IPS-20b (cell line): ENCODE measurements around the gene PCCA.

Source experiments
- H3K27ac ChIP-seq: one replicate; pipeline ENCODE4 v1.5.1; 2013; ENCODE audit warnings: low read length
- H3K27me3 ChIP-seq: 2 replicates; pipeline ENCODE4 v1.6.1; 2013; ENCODE audit warnings: mild to moderate bottlenecking, low read length, inconsistent platforms; ENCODE audit not compliant: insufficient read depth
- H3K36me3 ChIP-seq: 2 replicates; pipeline ENCODE4 v1.6.1; 2013; ENCODE audit warnings: low read depth, mild to moderate bottlenecking, inconsistent platforms, low read length, moderate library complexity; ENCODE audit not compliant: insufficient read depth
- H3K4me1 ChIP-seq: 2 replicates; pipeline ENCODE4 v1.6.1; 2013; ENCODE audit warnings: mild to moderate bottlenecking, control low read depth, inconsistent platforms, low read length, moderate library complexity; ENCODE audit not compliant: insufficient read depth
- H3K4me3 ChIP-seq: 2 replicates; pipeline ENCODE4 v1.5.1; 2013; ENCODE audit warnings: mild to moderate bottlenecking, low read length, inconsistent platforms
- H3K9ac ChIP-seq: 2 replicates; pipeline ENCODE4 v1.6.1; 2013; ENCODE audit warnings: low read depth, mild to moderate bottlenecking, inconsistent platforms, low read length, moderate library complexity
- H3K9me3 ChIP-seq: 2 replicates; pipeline ENCODE4 v1.6.1; 2013; ENCODE audit warnings: mild to moderate bottlenecking, low read depth, low read length, inconsistent platforms; ENCODE audit not compliant: insufficient read depth

Gene PCCA

DNA sequence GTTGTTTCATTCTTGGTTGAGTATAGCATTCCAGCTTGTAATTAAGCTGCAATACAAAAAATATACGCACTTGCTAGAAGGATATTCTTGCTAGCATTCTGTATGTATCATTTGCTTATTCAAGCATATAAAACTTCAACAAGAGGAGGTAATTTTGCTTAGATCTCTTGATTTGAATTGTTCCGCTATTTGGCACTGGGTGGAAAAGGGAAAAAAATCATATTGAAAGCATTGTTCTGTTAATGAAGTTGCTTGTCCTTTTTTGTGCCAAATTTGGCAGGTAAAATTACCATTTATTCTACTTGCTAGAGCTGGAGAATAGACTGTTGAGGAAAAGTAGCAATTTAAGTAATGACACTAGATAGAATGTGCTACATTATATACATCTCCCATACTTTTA is 309.5 kb downstream of the PCCA start:
- Histone ChIP-seq H3K27ac (no peak overlapping the region), H3K4me1 (no peaks in the 10 kb centered on the region), H3K9me3 (peaks cover 3% of the 10 kb centered on the region; the same call in 1 of the 2 replicates), H3K4me3 (no peak overlapping the region), H3K36me3 (no peaks in the 10 kb centered on the region), H3K9ac (no peak overlapping the region), H3K27me3 (no peaks in the 10 kb centered on the region)

- Histone ChIP-seq H3K36me3 (no peaks in the 10 kb centered on the region), H3K9ac (no peak overlapping the region), H3K4me1 (no peaks in the 10 kb centered on the region), H3K27me3 (no peaks in the 10 kb centered on the region), H3K27ac (no peak overlapping the region), H3K4me3 (no peak overlapping the region), H3K9me3 (peaks cover 5% of the 10 kb centered on the region; the same call in 1 of the 2 replicates)
Measured at GRCh38 chr13:100399455-100399854, 310.6 kb downstream of the PCCA start.

DNA sequence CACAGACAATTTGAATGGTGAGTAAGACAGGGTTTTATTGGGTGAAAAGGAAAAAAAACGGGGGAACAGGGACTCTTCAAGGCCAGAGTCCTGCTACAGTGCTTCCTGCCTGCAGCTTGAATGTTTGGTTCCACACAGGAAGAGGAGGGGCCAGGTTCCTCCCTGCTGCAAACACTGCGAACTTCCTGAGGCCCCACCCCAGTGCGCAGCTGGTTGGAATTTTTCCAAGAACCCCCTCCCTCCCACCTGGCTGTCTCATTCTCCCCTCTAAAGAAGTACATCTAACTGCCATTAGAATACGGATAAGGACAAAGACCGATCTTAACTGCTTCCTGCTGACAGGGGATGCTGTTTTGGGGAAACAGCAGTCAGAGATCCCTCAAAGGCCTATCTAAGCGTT is 314.8 kb downstream of the PCCA start:
- Histone ChIP-seq H3K27ac (no peak overlapping the region), H3K36me3 (peaks cover 10% of the 10 kb centered on the region), H3K9ac (no peak overlapping the region; the same call in 1 of the 2 replicates), H3K9me3 (peaks cover 21% of the 10 kb centered on the region), H3K4me3 (no peak overlapping the region), H3K27me3 (no peaks in the 10 kb centered on the region), H3K4me1 (no peaks in the 10 kb centered on the region)

DNA sequence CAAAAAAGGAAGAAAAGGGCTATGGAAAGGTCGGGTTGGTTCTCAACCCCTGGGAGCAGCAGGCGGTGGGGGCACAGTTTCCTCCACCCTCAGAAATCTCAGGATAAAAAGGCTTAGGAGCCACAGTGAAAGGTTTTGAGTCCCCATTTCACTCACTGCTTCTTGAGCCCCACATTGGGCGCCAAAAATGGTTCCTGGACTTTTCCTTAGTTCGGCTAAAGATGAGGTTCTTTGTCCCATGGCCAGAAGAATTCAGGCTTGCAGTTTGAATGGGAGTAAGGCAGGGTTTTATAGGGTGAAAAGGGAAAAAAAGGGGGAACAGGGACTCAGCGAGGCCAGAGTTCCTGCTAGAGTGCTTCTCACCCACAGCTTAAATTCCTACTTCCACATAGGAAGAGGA is 320.2 kb downstream of the PCCA start:
- H3K27ac ChIP-seq, result no peak overlapping the region
- H3K4me3 ChIP-seq, result no peak overlapping the region
- H3K4me1 ChIP-seq, result no peaks in the 10 kb centered on the region
- peaks cover 11% of the 10 kb centered on the region for H3K36me3 ChIP-seq
- peaks cover 31% of the 10 kb centered on the region for H3K9me3 ChIP-seq
- no peaks in the 10 kb centered on the region for H3K27me3 ChIP-seq
- no peak overlapping the region for H3K9ac ChIP-seq

DNA sequence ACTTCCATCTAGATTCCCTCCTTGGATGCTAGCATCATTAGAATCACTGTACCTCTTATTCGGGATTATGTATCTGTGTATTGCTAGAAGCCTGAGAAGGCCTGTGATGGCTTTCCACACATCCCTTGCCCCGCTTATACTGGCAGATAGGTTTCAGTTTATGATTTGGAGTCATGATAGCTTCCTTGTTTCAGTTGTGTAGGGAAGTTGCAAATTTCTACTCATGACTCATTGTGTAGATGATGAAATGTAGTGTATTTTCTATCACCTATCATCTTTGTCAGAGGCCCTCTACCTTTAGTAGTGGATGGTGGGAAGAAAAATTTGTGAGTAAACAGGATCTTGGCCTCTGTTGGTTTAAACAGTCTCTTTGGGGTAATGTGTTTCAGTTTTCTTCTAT is 334.5 kb downstream of the PCCA start:
- H3K4me1 ChIP-seq, result no peaks in the 10 kb centered on the region
- no peak overlapping the region for H3K4me3 ChIP-seq
- no peaks in the 10 kb centered on the region for H3K9me3 ChIP-seq
- H3K27me3 ChIP-seq, result no peaks in the 10 kb centered on the region
- no peak overlapping the region for H3K27ac ChIP-seq
- no peak overlapping the region for H3K9ac ChIP-seq
- H3K36me3 ChIP-seq, result 0 out of 2 replicates have a peak, but pooled peaks cover 9% of the 10 kb centered on the region

- Histone ChIP-seq H3K27ac (no peak overlapping the region), H3K36me3 (0 out of 2 replicates have a peak, but pooled peaks cover 12% of the 10 kb centered on the region), H3K27me3 (no peaks in the 10 kb centered on the region), H3K9ac (no peak overlapping the region), H3K9me3 (no peaks in the 10 kb centered on the region), H3K4me3 (no peak overlapping the region), H3K4me1 (no peaks in the 10 kb centered on the region)
Measured at GRCh38 chr13:100428986-100429385, 340.1 kb downstream of the PCCA start.

DNA sequence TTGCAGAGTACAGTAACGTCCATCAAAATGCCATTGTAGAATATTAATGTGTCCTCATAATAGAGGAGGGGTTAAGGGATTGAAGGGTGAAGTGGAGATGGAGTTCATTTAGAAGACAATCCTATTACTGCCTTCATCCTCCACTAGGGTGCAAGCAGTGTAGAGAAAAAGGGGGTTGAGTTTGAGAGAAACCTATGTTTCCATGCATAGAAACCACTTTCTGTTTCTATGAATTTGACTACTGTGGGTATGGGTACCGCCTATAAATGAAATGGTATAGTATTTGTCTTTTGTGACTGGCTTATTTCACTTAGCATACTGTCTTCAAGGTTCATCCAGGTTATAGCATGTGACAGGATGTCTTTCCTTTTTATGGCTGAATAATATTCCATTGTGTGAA is 343.7 kb downstream of the PCCA start:
- H3K36me3 ChIP-seq, result 0 out of 2 replicates have a peak, but pooled peaks cover 3% of the 10 kb centered on the region
- H3K4me1 ChIP-seq, result no peaks in the 10 kb centered on the region
- no peak overlapping the region for H3K9ac ChIP-seq
- H3K9me3 ChIP-seq, result no peaks in the 10 kb centered on the region
- no peak overlapping the region for H3K4me3 ChIP-seq
- H3K27me3 ChIP-seq, result no peaks in the 10 kb centered on the region
- no peak overlapping the region for H3K27ac ChIP-seq

DNA sequence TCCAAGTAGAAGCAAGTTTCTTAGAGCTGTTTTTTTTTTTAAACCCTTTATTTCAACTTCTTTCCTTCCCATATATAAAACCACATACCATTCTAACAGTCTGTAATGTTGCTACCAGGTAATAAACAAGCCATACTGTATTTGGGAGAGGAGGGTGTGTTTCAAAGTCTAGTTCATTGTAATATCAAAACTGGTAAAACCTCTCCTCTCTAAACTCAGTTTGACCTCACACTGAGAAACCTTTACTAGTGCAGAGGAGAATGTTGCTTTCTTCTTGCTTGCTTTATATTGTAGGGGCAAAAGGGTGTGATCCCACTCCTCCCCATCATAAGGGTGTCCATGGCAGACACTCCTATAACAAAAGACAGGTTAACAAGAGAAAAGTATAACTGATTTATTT is 344.6 kb downstream of the PCCA start:
- H3K27ac ChIP-seq, result no peak overlapping the region
- H3K27me3 ChIP-seq, result no peaks in the 10 kb centered on the region
- 0 out of 2 replicates have a peak, but pooled peaks cover 3% of the 10 kb centered on the region for H3K36me3 ChIP-seq
- no peak overlapping the region for H3K4me3 ChIP-seq
- no peak overlapping the region for H3K9ac ChIP-seq
- H3K9me3 ChIP-seq, result no peaks in the 10 kb centered on the region
- H3K4me1 ChIP-seq, result peaks cover 4% of the 10 kb centered on the region

GRCh38 chr13:100434010-100434763 is 345.3 kb downstream of the PCCA start:
- Histone ChIP-seq H3K4me3 (no peak overlapping the region), H3K9ac (no peak overlapping the region), H3K4me1 (peaks cover 11% of the 10 kb centered on the region), H3K27me3 (no peaks in the 10 kb centered on the region), H3K36me3 (0 out of 2 replicates have a peak, but pooled peaks cover 3% of the 10 kb centered on the region), H3K27ac (no peak overlapping the region), H3K9me3 (no peaks in the 10 kb centered on the region)

- H3K9ac ChIP-seq, result no peak overlapping the region
- no peaks in the 10 kb centered on the region for H3K9me3 ChIP-seq
- no peak overlapping the region for H3K4me3 ChIP-seq
- H3K36me3 ChIP-seq, result no peaks in the 10 kb centered on the region
- H3K4me1 ChIP-seq, result peaks cover 22% of the 10 kb centered on the region
- no peaks in the 10 kb centered on the region for H3K27me3 ChIP-seq
- no peak overlapping the region for H3K27ac ChIP-seq
Measured at GRCh38 chr13:100436099-100436498, 347.2 kb downstream of the PCCA start.

DNA sequence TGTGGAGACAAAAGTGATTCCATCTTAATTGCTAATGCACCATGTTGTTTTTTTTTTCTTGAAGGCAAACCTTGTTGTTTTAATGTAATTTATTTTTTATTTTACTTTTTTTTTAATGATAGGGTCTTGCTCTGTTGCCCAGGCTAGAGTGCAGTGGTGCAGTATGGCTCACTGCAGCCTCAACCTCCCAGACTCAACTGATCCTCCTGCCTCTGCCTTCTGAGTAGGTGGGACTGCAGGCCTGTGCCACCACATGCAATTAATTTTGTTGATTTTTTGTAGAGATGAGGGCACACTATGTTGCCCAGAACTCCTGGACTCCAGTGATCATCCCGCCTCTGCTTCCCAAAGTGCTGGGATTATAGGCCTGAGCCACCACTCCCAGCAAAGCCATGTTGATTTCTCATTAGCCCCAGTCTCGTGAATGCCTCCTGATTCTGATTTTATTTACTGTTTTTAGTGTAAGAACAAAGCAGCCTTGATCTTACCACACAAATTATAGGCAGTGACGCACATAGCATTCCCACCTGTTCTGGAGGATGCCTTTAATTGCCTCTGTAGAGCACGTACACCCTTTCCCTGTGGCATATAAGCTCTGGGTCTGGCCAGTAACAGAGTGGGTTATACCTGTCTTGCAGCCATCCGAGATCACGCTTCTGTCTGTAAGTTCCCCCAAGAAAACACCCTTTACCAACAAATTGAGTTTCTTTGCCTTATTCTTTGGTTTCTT is 349.3 kb downstream of the PCCA start:
- Histone ChIP-seq H3K9me3 (no peaks in the 10 kb centered on the region), H3K4me3 (no peak overlapping the region), H3K27ac (no peak overlapping the region), H3K4me1 (peaks cover 24% of the 10 kb centered on the region), H3K27me3 (no peaks in the 10 kb centered on the region), H3K9ac (no peak overlapping the region), H3K36me3 (no peaks in the 10 kb centered on the region)
